GM18868 (cell line): ENCODE measurements around the gene CYP2C19.
"Not testable (repeated sequence)": the region's sequence is repeated elsewhere in the genome, so short reads cannot be mapped to it uniquely, and the experiment has no call there.

Source experiments
- ATAC-seq: cut with Tn5 transposase; IDR thresholded peaks from one replicate; pipeline ENCODE4 v1.9.1; 2021; ENCODE audit warnings: mild to moderate bottlenecking, moderate library complexity; ENCODE audit not compliant: unreplicated experiment

CYP2C19 gene

DNA sequence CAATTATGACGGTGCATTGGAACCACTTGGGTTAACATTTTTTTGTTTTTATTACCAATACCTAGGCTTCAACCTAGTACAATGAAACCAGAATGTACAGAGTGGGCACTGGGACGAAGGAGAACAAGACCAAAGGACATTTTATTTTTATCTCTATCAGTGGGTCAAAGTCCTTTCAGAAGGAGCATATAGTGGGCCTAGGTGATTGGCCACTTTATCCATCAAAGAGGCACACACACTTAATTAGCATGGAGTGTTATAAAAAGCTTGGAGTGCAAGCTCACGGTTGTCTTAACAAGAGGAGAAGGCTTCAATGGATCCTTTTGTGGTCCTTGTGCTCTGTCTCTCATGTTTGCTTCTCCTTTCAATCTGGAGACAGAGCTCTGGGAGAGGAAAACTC lies at the start of gene CYP2C19:
CYP2C19 (plus strand) TSS at position 289 of the 400 bp plus-strand sequence; CDS start at position 314, 25 bp downstream.
- no peak for ATAC-seq

DNA sequence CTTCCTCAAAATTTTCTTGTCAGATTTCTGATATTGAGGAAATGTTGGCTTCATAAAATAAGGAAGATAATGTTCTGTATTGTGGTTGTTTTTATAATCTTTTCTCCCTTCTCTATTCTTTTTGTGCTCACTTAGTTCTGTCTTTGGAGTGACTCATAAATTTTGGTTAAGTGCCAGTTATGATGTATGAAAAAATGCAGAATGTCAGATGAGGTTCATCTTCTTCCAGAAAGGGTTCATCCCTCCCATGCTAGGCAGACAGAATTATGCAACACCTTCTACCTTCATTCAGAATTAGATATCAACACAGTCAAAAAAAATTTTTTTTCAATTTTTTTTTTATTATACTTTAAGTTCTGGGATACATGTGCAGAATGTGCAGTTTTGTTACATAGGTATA lies 36.6 kb upstream of the CYP2C19 start:
- ATAC-seq, result no peak

DNA sequence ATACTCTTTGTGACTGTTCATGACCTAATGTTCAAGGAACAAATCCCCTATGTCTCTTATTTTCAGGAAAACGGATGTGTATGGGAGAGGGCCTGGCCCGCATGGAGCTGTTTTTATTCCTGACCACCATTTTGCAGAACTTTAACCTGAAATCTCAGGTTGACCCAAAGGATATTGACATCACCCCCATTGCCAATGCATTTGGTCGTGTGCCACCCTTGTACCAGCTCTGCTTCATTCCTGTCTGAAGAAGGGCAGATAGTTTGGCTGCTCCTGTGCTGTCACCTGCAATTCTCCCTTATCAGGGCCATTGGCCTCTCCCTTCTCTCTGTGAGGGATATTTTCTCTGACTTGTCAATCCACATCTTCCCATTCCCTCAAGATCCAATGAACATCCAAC lies 27.3 kb upstream of the CYP2C19 start:
- no peak for ATAC-seq

DNA sequence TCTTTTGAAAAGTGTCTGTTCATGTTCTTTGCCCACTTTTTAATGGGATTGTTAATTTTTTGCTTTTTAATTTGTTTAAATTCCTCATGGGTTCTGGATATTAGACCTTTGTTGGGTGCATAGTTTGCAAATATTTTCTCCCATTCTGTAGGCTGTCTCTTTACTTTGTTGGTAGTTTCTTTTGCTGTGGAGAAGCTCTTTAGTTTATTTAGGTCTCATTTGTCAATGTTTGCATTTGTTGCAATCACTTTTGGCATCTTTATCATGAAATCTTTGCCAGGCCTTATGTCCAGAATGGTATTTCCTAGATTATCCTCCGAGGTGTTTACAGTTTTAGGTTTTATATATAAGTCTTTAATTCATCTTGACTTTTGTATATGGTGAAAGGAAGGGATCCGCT lies 23.9 kb upstream of the CYP2C19 start:
- no peak for ATAC-seq

DNA sequence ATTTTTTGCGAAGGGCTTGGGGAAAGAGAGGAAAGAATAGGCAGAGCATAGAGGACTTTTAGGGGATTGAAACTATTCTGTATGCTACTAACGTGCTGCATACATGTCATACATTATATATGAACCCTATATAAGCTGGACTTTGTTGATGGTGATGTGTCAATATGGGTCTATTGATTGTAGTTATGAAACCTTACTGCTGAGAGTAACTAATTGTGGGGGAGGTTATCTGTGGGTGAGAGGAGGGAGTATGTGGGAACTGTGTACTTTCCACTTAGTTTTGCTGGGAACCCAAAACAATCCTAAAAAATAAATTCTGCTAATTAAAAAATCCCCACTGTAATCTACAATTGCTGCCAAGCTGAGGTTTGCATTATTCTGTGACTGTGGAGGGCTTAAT lies 15.3 kb upstream of the CYP2C19 start:
- ATAC-seq, result no peak

DNA sequence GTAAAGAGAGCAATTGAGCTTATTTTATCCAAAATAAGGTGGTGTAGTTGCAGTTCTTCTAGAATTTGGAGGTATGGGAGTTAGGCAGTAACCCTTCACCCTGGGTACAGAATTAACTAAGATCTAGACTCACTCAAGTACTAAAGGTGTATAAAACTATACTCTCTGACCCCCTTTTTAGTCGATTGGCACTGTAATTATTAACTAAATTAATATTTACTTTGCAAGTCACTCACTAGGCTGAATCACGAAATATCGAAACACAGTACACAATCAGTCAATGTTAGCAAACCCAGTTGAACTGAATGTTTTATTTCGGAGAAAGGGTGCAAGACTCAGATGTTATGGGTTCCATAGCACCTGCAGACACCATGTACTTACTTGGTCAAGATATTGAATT lies 14.6 kb upstream of the CYP2C19 start:
- ATAC-seq, result no peak

DNA sequence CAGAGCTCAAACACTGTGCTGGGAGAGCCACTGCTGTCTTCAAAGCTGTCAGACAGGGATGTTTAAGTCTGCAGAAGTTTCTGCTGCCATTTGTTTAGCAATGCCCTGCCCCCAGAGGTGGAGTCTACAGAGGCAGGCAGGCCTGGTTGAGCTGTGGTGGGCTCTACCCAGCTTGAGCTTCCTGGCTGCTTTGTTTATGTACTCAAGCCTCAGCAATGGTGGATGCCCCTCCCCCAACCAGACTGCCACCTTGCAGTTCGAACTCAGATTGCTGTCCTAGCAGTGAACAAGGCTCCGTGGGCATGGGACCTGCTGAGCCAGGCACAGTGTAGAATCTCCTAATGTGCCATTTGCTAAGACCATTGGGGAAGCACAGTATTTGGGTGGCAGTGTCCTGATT lies 4.6 kb upstream of the CYP2C19 start:
- no peak for ATAC-seq

DNA sequence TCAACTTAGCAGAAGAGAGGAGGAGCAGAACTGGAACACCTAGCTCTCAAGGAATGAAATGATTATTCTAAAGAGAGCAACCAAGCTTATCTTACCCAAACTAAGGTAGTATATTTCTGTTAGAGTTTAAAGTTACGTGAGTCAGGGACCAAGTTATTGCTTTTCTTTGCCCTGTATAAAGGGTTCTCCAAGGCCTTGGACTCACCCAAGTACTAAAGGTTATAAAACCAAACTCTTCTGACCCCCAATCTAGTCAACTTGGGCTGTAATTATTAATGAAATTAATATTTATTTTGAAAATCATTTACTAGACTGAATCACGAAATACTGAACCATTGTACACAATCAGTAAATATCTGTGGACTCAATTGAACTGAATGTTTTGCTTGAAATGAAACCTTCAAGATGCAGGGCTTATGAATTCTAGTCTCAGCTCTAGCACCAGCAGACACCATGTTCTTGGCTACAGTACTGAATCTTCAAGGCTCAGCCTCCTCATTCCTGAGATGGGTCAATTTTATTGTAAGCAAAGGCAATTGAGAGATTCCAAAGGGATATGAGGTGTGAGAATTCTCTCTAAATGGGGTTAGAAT lies 1.8 kb upstream of the CYP2C19 start:
- ATAC-seq, result no peak

DNA sequence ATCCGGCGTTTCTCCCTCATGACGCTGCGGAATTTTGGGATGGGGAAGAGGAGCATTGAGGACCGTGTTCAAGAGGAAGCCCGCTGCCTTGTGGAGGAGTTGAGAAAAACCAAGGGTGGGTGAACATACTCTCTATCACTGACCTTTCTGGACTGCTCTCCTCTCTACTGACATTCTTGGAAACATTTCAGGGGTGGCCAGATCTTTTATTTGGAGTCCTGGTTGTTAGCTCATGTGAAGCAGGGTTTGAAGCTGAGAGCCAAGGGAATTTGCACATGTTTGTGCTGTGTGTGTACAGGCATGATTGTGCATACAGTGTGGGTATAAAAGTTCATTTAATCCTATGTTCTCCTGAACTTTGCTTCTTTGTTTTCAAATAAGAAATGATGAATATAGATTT lies 12.9 kb downstream of the CYP2C19 start:
- ATAC-seq, result not testable (repeated sequence)

DNA sequence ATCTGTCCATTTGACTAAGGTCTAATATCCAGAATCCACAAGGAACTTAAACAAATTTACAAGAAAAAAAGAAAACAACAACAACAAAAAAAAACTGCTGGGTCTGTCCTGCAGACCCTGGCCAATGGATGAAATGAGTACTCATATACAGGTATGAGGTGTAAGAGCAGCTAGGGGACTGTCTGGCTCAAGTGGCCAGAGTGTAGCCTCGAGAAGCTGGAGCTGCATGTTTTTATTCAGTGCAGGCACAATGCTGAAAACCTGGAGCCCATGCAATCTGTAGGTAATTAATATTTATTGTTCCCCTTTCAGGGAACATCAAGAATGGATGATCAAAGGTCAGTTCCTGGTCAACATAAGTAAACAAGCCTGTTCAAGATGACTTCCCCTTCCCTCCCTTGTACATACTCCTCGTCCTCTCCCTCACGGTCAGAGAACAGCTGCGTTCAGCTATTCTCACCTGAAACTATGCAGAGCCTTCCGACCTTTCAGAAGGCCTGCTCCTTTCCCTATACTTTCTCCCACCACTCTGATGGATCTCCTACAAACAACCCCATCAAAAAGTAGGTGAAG lies 15.5 kb downstream of the CYP2C19 start:
- no peak for ATAC-seq

DNA sequence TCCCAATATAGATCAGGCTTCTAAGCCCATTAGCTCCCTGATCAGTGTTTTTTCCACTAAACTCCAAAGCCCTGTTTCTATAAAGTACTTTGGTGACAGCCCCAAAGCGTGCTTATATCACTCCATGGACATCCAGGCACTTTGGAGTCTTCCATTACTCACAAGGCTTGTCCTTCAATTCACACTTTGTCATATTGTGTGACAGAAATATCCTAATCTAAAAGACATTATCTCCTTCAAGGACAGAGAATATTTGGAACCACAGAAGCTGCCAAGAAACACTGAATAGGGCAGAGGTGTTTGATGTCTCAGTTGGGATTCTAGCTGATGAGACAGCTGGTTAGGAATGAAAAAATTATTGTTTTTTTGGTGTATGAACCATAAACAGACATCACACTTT lies 18.4 kb downstream of the CYP2C19 start:
- no peak for ATAC-seq

DNA sequence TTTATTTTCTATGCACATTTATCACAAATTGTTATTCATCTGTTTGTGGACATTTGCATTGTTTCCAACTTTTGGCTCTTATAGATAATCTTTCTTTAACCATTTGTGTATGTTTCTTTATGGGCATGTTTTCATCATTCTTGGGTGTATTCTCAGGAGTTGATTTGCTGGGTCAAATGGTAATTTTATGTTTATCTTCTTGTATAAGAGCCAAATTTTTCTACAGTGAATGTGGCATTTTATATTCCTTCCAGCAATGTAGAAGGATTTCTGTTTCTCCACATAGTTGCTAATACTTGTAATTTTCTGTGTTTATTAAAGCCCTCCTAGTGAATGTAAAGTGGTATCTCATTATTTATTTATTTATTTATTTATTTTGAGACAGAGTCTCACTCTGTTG lies 21.8 kb downstream of the CYP2C19 start:
- no peak for ATAC-seq

DNA sequence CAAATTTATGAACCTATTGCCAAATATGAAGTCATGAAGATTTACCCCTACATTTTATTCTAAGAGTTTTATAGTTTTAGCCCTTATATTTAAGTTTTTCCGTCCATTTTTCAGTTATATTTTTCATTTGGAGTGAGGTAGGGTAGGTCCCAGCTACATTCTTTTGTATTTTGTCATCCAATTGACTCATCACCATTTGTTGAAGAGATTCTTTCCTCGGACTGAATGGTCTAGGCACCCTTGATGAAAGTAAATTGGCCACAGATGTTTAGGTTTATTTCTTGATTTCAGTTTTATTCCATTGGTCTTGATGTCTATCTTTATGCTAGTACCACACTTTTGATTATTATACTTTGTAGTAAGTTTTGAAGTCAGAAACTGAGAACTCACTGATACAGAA lies 22.7 kb downstream of the CYP2C19 start:
- no peak for ATAC-seq

DNA sequence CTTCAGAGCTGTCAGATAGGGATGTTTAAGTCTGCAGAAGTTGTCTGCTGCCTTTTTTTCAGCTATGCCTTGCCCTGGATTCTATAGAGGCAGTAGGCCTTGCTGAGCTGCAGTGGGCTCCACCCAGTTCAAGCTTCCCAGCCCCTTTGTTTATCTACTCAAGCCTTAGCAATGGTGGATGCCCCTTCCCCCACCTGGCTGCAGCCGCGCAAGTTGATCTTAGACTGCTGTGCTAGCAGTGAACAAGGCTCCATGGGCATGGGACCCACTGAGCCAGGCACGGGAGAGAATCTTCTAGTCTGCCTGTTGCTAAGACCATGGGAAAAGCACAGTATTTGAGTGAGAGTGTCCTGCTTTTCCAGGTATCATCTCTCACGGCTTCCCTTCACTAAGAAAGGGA lies 38.1 kb downstream of the CYP2C19 start:
- ATAC-seq, result not testable (repeated sequence)

DNA sequence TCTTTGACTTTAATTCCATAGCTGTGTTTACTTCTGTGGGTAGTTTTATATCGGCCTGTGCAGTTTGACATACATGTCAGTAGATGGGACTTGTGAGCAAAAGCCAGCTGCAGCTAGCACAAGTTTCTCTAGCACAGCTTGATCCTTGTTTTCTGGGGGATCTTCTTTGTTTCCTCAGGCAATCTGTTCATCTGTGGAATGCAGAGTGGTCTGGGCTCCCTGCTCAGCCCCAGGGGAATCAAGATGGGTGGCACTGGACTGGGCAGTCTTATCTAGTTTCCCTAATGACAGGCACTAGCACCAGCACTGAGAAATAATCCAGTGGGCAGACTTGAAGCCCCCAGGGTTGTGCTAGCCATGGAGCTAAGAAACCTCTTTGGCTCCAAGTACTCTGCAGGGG lies 40.8 kb downstream of the CYP2C19 start:
- ATAC-seq, result no peak

DNA sequence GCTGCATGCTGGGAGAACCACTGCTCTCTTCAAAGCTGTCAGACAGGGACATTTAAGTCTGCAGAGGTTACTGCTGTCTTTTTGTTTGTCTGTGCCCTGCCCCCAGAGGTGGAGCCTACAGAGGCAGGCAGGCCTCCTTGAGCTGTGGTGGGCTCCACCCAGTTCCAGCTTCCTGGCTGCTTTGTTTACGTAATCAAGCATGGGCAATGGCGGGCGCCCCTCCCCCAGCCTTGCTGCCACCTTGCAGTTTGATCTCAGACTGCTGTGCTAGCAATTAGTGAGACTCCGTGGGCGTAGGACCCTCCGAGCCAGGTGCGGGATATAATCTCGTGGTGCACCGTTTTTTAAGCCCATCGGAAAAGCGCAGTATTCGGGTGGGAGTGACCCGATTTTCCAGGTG lies 67.5 kb downstream of the CYP2C19 start:
- ATAC-seq, result not testable (repeated sequence)

DNA sequence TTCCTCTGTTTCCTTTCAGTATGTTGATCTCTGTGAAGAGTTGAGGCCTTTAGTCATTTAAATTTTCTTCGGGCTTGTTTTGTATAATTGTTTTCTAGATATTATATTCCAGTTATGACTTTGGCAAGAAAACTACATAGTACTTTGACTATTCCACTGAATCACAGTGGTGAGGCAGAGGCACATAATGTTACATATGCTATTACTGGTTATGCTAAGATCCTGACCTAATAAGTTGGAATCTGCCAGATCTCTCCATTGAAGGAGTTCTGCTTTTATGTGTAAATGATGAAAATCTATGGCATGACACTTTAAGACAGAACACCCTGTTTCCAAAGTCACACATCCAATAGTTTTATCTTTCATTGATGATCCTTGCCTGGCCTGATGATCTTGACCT lies 83.7 kb downstream of the CYP2C19 start:
- no peak for ATAC-seq

DNA sequence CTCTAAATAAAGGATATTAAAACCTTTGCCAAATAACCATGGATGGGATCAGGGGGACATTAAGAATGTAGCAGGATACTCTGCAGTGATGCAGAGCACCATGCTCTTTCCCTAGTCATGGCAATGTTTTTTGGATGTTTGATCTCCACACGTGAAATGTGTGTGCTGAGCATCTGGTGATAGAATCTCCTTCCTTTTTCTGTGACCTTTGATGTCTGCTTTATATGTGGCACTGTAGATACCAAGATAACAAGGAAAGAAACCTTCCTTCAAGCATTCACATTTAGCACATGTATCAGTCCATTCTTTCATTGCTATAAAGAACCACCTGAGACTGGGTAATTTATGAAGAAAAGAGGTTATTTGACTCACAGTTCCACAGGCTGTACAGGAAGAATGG lies 88.3 kb downstream of the CYP2C19 start:
- ATAC-seq, result no peak

DNA sequence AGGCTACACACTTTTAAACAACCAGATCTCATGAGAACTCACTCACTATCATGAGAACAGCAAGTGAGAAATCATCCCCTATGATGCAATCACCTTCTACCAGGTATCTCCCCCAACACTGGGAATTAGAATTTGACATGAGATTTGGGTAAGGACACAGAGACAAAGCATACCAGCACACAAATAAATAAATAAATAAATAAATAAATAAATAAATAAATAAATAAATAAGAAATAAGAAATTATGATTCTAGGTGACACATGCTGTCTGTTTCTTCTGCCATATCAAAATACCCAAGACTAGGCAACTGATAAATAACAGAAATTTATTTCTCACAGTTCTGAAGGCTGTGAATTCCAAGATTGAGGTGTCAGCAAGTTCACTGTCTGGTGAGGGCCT lies 88.8 kb downstream of the CYP2C19 start:
- no peak for ATAC-seq

DNA sequence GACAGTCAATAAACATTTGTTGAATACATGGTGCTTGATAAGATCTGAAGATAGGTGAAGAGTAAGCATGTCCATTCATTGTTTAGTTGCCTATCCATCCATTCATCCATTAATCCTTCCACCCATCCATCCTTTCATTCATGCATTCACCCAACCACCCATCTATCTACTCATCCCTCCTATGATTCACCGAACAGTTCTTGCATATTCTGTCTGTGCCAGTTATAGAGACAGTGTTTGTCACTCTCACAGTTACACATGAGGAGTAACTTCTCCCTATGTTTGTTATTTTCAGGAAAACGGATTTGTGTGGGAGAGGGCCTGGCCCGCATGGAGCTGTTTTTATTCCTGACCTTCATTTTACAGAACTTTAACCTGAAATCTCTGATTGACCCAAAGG lies 90.0 kb downstream of the CYP2C19 start:
- no peak for ATAC-seq

DNA sequence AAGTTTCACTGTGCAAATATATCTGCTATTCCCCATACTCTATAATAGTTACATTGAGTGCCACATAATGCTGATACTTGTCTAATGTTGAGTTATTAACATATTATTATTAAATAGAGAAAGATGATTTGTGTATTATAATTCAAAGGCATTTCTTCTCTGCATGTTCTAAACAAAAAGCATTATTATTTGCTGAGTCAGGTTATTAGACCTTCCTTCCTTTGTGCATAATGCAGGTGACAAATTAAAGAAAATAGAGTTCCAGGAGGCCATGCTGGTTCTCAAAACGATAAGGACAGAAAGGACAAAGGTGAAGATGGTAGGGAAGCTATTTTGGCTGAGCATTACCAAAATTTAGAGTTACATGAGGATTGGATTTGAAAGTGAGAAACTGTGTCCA lies 90.6 kb downstream of the CYP2C19 start:
- ATAC-seq, result no peak

DNA sequence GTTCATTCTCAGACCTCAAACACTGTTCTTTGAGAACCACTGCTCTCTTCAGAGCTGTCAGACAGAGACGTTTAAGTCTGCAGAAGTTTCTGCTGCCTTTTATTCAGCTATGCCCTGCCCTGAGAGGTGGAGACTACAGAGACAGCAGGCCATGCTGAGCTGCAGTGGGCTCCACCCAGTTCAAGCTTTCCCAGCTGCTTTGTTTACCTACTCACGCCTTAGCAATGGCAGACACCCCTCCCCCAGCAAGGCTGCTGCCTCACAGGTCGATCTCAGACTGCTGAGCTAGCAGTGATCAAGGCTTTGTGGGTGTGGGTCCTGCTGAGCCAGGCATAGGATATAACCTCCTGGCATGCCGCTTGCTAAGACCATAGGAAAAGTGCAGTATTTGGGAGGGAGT lies 95.5 kb downstream of the CYP2C19 start:
- no peak for ATAC-seq

DNA sequence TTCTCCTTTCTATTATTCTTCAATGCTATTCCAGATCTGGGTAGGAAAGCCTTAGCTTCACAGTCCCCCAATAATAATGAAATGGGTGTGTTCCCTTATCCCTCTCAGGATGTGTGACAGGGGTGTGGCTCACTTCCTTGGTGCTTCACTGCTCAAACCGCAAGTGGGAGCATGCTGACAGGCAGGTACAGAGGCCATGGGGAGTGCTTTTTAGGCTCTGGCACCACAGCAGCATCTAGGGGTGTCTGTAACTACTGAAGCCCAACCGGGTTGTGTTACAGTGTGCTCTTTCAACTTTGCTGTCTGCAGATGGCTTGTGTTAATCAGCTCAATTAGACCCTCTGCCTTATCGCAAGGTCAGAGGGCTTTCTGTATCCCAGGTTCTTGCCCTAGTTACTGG lies 96.6 kb downstream of the CYP2C19 start:
- ATAC-seq, result no peak
